Neural crest cell (in vitro differentiated cells): ENCODE results near the gene CDKAL1. TPM values are rescaled to one million over a fixed set of nuclear protein-coding genes. Genes with fewer than 3 reads are reported as not detected.

ENCODE experiments used
- DNase-seq: peaks from one replicate; pipeline ENCODE4 v3.0.0; 2021; ENCODE audit warnings: low read depth, mixed read lengths, low spot score
- H3K27ac Mint-ChIP-seq: one replicate; pipeline ENCODE4 v1.8.0; 2021; ENCODE audit warnings: mild to moderate bottlenecking, mixed read lengths; ENCODE audit not compliant: unreplicated experiment
- H3K27me3 Mint-ChIP-seq: 2 replicates; pipeline ENCODE4 v1.8.0; 2021; ENCODE audit warnings: low read depth, mild to moderate bottlenecking, mixed read lengths
- H3K36me3 Mint-ChIP-seq: 2 replicates; pipeline ENCODE4 v1.8.0; 2021; ENCODE audit warnings: low read depth, mild to moderate bottlenecking, mixed read lengths
- H3K4me1 Mint-ChIP-seq: 2 replicates; pipeline ENCODE4 v1.8.0; 2021; ENCODE audit warnings: mixed read lengths
- H3K4me3 Mint-ChIP-seq: one replicate; pipeline ENCODE4 v1.8.0; 2021; ENCODE audit warnings: mild to moderate bottlenecking, mixed read lengths
- H3K9me3 Mint-ChIP-seq: 2 replicates; pipeline ENCODE4 v1.8.0; 2021; ENCODE audit warnings: mixed read lengths
- total RNA-seq: library from RNA; stranded (reverse); gene quantifications from 2 replicates; pipeline ENCODE4 v1.2.1, GENCODE V29; 2021
- TF ChIP-seq, protein P1 (sequence below): fragments of 200-600 bp; sonication (generic); conservative IDR thresholded peaks from 2 replicates; pipeline ENCODE4 v1.5.0; 2021; ENCODE audit warnings: antibody characterized with exemption, mild to moderate bottlenecking

Gene CDKAL1
- total RNA-seq, 1 donor from 2014 or later = 25.4 TPM

DNA sequence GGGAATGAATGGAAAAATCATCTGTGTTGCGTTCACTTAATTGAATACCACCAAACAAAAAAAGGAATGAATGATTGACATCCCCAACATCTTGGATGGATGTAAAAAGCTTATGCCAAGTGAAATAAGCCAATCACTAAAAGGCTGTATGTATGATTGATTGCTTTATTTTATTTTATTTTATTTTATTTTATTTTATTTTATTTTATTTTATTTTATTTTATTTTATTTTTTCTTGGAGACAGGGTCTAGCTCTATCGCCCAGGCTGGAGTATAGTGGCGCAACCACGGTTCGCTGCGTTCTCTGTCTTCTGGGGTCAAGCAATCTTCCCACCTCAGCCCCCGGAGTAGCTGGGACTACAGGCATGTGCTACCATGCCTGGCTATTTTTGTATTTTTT is 263.3 kb downstream of the CDKAL1 start:
- no peaks in the 10 kb centered on the region for H3K27me3 Mint-ChIP-seq
- H3K36me3 Mint-ChIP-seq = no peaks in the 10 kb centered on the region
- H3K4me1 Mint-ChIP-seq = peaks cover 9% of the 10 kb centered on the region
- H3K4me3 Mint-ChIP-seq = no peak overlapping the region
- TF ChIP-seq, protein P1, sequence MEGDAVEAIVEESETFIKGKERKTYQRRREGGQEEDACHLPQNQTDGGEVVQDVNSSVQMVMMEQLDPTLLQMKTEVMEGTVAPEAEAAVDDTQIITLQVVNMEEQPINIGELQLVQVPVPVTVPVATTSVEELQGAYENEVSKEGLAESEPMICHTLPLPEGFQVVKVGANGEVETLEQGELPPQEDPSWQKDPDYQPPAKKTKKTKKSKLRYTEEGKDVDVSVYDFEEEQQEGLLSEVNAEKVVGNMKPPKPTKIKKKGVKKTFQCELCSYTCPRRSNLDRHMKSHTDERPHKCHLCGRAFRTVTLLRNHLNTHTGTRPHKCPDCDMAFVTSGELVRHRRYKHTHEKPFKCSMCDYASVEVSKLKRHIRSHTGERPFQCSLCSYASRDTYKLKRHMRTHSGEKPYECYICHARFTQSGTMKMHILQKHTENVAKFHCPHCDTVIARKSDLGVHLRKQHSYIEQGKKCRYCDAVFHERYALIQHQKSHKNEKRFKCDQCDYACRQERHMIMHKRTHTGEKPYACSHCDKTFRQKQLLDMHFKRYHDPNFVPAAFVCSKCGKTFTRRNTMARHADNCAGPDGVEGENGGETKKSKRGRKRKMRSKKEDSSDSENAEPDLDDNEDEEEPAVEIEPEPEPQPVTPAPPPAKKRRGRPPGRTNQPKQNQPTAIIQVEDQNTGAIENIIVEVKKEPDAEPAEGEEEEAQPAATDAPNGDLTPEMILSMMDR = no peak
- no peak for DNase-seq
- H3K9me3 Mint-ChIP-seq = no peaks in the 10 kb centered on the region
- no peak overlapping the region for H3K27ac Mint-ChIP-seq

DNA sequence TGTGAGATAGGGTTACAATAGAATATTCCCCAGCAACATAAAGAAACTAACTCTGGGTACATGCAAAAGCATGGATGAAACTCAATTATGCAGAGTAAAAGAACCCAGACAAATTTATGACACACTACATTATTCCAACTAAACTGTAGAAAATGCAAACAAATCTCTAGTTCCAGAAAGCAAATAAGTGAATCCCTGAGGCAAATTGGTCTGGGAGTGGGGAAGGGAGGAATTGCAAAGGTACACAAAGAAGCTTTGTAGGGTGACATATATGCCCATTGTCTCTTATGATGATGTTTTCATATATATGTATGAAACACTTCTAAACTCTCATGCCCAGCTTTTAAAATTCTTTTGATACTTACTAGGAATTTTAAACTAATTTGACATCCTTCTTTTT is 266.0 kb downstream of the CDKAL1 start:
- Mint-ChIP-seq H3K4me1 (peaks cover 16% of the 10 kb centered on the region), H3K9me3 (no peaks in the 10 kb centered on the region), H3K27ac (no peak overlapping the region), H3K36me3 (no peaks in the 10 kb centered on the region), H3K4me3 (no peak overlapping the region), H3K27me3 (no peaks in the 10 kb centered on the region)
- TF ChIP-seq, protein P1 = no peak
- DNase-seq = no peak

DNA sequence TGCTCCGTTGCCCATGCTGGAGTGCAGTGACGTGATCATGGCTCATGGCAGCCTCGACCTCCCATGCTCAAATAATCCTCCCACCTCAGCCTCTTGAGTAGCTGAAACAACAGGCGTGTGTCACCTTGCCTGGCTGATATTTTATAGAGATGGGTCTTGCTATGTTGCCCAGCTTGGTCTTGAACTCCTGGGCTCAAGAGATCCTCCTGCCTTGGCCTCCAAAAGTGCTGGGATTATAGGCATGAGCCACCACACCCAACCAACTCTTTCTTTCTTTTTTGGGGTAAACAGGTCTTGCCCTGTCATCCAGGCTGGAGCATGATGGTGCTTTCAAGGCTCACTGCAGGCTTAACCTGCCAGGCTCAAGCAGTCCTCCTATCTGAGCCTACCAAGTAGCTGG is 266.4 kb downstream of the CDKAL1 start:
- Mint-ChIP-seq H3K36me3 (peaks cover 4% of the 10 kb centered on the region), H3K9me3 (peaks cover 1% of the 10 kb centered on the region), H3K4me1 (peaks cover 16% of the 10 kb centered on the region), H3K27me3 (no peaks in the 10 kb centered on the region), H3K27ac (peak overlapping the region; percentile 40), H3K4me3 (no peak overlapping the region)
- TF ChIP-seq, protein P1 = no peak
- DNase-seq = no peak

DNA sequence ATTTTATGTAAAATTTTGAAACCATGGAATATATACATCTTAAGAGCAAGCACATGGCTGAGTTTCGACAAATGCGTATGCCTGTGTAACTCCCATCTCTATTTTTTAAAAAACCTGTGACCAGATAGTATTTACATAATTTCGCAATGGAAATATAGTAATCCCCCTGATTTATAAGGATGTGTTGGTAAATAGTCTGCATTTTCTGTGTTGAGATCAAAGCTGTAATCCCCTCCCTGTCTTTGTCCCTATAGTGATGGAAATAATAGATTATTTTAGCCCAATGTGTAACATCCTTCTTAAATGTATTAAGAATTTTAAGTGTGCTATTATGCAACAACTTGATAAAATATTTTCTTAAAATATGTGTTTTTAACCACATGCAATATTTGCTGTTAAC is 267.3 kb downstream of the CDKAL1 start:
- Mint-ChIP-seq H3K9me3 (peaks cover 6% of the 10 kb centered on the region), H3K36me3 (peaks cover 11% of the 10 kb centered on the region), H3K4me1 (peaks cover 16% of the 10 kb centered on the region), H3K27me3 (no peaks in the 10 kb centered on the region), H3K27ac (no peak overlapping the region), H3K4me3 (no peak overlapping the region)
- TF ChIP-seq, protein P1 = no peak
- no peak for DNase-seq

DNA sequence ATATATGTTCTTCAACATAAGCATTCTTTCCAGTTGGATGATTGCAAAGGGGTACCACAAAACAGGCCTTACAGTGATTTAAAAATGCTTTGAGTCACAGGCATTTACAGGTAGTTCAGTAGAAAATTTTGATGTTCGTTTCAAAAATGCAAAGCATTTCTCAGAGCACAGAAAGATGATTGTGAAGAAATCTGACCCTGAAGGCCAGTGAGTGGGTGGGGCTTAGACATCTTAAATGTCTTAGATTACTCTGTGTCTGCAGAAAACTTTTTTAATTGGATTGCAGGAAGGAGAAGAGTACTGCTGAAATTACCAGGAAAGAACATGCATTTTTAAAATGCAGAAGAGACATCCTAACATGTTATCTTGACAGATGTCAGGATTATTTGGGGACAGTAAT is 268.3 kb downstream of the CDKAL1 start:
- Mint-ChIP-seq H3K27me3 (no peaks in the 10 kb centered on the region), H3K9me3 (peaks cover 6% of the 10 kb centered on the region), H3K27ac (no peak overlapping the region), H3K36me3 (peaks cover 12% of the 10 kb centered on the region), H3K4me3 (no peak overlapping the region), H3K4me1 (peaks cover 16% of the 10 kb centered on the region)
- TF ChIP-seq, protein P1 = no peak
- DNase-seq = no peak

DNA sequence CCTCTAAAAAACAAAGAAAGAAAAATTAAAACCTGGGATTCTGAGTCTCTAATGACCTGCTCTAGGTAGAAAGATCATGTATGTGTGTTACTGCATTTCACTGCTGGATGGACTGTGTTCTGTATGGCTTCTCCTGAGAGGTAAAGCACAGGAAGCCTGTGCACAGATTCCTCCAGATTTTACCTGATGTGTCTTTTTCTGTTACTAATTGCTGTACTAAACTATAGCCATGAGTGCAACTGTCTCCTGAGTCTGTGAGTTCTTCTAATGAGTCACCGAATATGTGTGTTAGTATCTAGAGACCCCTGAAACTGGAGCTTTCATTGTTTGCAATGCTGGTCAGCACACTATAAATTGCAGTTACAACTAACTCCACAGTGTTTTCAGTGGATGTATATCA is 270.8 kb downstream of the CDKAL1 start:
- Mint-ChIP-seq H3K9me3 (peaks cover 6% of the 10 kb centered on the region), H3K4me3 (no peak overlapping the region), H3K27me3 (no peaks in the 10 kb centered on the region), H3K4me1 (peaks cover 12% of the 10 kb centered on the region), H3K27ac (no peak overlapping the region), H3K36me3 (peaks cover 16% of the 10 kb centered on the region)
- no peak for DNase-seq
- TF ChIP-seq, protein P1 = no peak
